ENCODE results near the gene TFCP2L1. TPM values are rescaled to one million over a fixed set of nuclear protein-coding genes. Genes with fewer than 3 reads are reported as not detected.
"Not testable (repeated sequence)": the region's sequence is repeated elsewhere in the genome, so short reads cannot be mapped to it uniquely, and the experiment has no call there.

The TFCP2L1 gene, protein sequence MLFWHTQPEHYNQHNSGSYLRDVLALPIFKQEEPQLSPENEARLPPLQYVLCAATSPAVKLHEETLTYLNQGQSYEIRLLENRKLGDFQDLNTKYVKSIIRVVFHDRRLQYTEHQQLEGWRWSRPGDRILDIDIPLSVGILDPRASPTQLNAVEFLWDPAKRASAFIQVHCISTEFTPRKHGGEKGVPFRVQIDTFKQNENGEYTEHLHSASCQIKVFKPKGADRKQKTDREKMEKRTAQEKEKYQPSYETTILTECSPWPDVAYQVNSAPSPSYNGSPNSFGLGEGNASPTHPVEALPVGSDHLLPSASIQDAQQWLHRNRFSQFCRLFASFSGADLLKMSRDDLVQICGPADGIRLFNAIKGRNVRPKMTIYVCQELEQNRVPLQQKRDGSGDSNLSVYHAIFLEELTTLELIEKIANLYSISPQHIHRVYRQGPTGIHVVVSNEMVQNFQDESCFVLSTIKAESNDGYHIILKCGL
- total RNA-seq, result 1 to 10 TPM in 1 of 9 donors, under 1 TPM in 7, not detected in 1; 0.04 to 1.5 (median 0.21) TPM
- polyA plus RNA-seq, result under 1 TPM; 0.10 to 0.15 TPM
- long read RNA-seq, donor 1, result 0 reads
- long read RNA-seq, donor 2, result 0 reads
- long read RNA-seq, donor 3, result 0 reads

DNA sequence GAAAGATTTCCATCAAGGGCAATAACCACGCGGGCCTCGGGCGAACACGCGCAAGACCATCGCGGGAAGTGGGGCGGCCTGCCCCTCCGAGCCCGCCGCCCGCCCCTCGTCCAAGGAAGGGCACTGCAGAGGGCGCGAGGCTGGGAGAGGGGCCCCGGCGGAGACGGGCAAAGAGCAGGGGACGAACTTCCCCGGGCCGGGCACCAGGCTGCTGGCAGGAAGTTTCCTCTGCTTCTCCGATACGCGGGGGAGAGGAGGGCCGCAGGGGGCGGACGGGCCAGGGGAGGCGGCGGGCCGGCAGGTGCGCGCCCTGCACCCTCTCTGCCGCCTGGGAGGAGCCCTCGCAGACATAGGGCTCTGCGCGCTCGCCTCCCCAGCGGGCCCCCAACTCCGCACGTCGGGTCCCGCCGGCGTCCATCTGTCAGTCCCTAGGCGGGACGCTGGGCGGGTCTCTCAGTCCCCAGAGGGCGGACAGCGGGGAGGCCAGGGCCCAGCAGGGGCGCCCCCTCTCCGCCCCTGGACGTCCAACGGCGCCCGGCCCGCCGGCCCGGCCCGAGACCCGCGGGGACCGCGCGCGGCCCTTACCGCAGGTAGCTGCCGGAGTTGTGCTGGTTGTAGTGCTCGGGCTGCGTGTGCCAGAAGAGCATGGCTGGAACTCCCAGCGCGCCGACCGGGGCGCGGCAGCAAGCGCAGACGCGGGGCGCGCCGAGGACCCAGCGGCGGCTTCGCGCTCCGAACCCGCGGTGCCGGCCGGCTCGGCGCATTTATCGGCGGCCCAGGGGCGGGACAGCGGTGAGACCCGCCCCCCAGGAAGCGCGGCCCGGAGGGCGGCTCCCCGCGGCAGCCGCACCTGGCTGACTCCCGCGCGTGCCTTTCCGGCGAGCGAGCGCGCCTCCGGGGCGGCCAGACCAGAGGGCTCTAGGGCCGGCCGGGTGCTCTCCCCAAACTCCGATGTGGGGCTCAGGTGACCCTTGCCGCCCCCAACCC, at the start of gene TFCP2L1:
TSS of gene TFCP2L1 (minus strand) at position 740 of the 987 bp plus-strand sequence. CDS start at position 647, 93 bp downstream.
- peak within 1 kb of the TSS; percentile 26 to 61 (median 44) for H3K4me3 ChIP-seq
- H3K27ac ChIP-seq, result no peak within 1 kb of the TSS

DNA sequence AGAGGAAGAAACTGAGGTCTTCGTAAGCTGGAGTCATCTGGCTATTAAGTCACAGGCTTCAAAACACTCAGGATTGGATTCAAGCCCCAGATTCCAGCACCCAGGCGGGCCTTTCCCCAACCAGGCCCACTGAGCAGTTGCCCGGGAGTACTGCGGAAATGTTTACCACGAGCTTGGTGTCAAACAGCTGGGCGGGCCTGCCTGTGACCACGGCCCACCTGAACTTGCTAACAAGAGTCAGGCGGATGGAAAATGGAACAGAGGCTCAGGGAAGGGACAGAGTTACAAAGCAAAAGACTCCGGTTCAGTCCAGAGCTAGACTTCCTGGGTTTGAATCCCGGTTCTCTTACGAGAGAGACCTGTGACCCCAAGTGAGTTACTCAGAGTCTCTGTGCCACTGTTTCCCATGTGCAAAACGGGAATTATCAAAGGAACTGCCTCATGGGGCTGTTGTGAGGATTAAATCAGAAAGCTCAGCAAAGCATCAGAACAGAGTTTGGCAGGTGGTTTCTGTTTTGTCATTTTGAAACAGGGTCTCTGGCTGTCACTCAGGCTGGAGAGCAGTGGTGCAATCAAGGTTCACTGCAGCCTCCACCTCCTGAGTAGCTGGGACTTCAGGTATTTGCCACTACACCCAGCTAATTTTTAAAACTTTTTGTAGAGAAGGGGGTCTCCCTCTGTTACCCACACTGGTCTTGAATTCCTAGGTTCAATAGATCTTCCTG, 49.0 kb upstream of the TFCP2L1 start:
- Histone ChIP-seq H3K4me1 (peaks cover 0 to 10% (median 0%) of the 10 kb centered on the region in 12 donors), H3K27me3 (no peaks in the 10 kb centered on the region), H3K27ac (no peak overlapping the region), H3K4me3 (no peak overlapping the region), H3K9me3 (no peaks in the 10 kb centered on the region), H3K36me3 (peaks cover 0 to 14% (median 11%) of the 10 kb centered on the region in 9 donors)
- TF ChIP-seq POLR2A (IDR thresholded peaks at IDR 0.05), result no peak
- TF ChIP-seq, protein P1, sequence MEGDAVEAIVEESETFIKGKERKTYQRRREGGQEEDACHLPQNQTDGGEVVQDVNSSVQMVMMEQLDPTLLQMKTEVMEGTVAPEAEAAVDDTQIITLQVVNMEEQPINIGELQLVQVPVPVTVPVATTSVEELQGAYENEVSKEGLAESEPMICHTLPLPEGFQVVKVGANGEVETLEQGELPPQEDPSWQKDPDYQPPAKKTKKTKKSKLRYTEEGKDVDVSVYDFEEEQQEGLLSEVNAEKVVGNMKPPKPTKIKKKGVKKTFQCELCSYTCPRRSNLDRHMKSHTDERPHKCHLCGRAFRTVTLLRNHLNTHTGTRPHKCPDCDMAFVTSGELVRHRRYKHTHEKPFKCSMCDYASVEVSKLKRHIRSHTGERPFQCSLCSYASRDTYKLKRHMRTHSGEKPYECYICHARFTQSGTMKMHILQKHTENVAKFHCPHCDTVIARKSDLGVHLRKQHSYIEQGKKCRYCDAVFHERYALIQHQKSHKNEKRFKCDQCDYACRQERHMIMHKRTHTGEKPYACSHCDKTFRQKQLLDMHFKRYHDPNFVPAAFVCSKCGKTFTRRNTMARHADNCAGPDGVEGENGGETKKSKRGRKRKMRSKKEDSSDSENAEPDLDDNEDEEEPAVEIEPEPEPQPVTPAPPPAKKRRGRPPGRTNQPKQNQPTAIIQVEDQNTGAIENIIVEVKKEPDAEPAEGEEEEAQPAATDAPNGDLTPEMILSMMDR (IDR thresholded peaks at IDR 0.05), result no peak
- intact Hi-C loops (cut with DNase I), result loop anchor here in 1 of 10 donors (10.0 kb wide), 1 partner anchor 629 kb away; no protein-coding TSS in a partner anchor
- WGBS, 4 donors, result 70 to 78% (median 75%) methylated on average over 11 to 12 of the region's 12 CpGs
- no peak for DNase-seq
- ATAC-seq, result no peak

More for the DNA sequence above, at the start of gene TFCP2L1:
- intact Hi-C loops (cut with DNase I), result no loop called here
- DNase-seq (peak in 1 of 5 donors; percentile 65), ATAC-seq (peak in 2 of 4 donors; percentile 16 to 32)
- H3K9me3 ChIP-seq, result no peaks in the 10 kb centered on the region
- H3K36me3 ChIP-seq, result no peaks in the 10 kb centered on the region
- peaks cover 0 to 28% (median 6%) of the 10 kb centered on the region in 12 donors for H3K4me1 ChIP-seq
- TF ChIP-seq, protein P1 (IDR thresholded peaks at IDR 0.05), result no peak
- TF ChIP-seq POLR2A (IDR thresholded peaks at IDR 0.05), result no peak
- 1 to 6% (median 1%) methylated on average over 49 to 119 of the region's 119 CpGs for WGBS, 4 donors
- H3K27me3 ChIP-seq, result peaks cover 0 to 43% (median 15%) of the 10 kb centered on the region in 9 donors

DNA sequence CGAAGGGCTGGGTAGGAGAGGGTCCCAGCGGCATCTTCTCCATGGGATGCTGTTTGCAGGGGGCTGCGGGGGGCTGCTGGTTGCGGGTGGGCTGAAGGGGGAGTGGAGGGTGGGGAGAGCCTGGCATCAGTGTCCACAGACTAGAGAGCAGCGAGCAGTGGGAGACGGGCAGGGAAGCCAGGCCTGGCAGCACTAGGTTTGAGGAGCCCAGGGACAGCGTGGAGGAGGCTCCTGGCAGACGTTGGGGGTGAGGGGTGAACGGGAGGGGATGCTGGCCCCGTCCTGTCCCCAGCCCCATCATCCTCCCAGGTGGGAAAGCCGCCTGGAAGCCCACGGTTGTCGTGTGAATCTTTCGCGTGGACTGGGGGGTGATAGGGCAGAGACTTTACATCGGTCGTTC, 48.2 kb upstream of the TFCP2L1 start:
- intact Hi-C loops (cut with DNase I), result loop anchor here in 1 of 10 donors (10.0 kb wide), 1 partner anchor 628 kb away; no protein-coding TSS in a partner anchor
- ATAC-seq (no peak), DNase-seq (no peak)
- Histone ChIP-seq H3K4me1 (peaks cover 0 to 10% (median 0%) of the 10 kb centered on the region in 12 donors), H3K36me3 (peaks cover 0 to 8% (median 5%) of the 10 kb centered on the region in 9 donors), H3K9me3 (no peaks in the 10 kb centered on the region), H3K27ac (no peak overlapping the region), H3K27me3 (no peaks in the 10 kb centered on the region), H3K4me3 (no peak overlapping the region)
- no peak for TF ChIP-seq POLR2A (IDR thresholded peaks at IDR 0.05)
- TF ChIP-seq, protein P1 (IDR thresholded peaks at IDR 0.05), result no peak
- WGBS, 4 donors, result 76 to 84% (median 78%) methylated on average over 17 of the region's 17 CpGs

DNA sequence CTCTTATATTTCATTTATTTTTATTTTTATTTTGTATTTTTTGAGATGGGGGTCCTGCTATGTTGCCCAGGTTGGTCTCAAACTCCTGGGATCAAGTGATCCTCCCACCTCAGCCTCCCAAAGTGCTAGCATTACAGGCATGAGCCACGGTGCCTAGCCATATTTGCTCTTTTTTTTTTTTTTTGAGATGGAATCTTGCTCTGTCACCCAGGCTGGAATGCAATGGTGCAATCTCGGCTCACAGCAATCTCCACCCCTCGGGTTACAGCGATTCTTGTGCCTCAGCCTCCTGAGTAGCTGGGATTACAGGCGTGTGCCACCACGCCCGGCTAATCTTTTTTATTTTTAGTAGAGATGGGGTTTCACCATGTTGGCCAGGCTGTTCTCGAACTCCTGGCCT, 46.3 kb upstream of the TFCP2L1 start:
- not testable (repeated sequence) for ATAC-seq, H3K9me3 ChIP-seq, H3K4me3 ChIP-seq, H3K27ac ChIP-seq, H3K27me3 ChIP-seq, DNase-seq, H3K36me3 ChIP-seq
- intact Hi-C loops (cut with DNase I), result loop anchor here in 1 of 10 donors (10.0 kb wide), 1 partner anchor 627 kb away; no protein-coding TSS in a partner anchor
- H3K4me1 ChIP-seq, result peaks cover 0 to 10% (median 0%) of the 10 kb centered on the region in 12 donors
- 82 to 88% (median 86%) methylated on average over 8 of the region's 8 CpGs for WGBS, 4 donors
